Measurements from ENCODE around the gene IFNA2.
A peak's percentile ranks its signal among the peaks of the same experiment; 100 is the strongest.

DNA sequence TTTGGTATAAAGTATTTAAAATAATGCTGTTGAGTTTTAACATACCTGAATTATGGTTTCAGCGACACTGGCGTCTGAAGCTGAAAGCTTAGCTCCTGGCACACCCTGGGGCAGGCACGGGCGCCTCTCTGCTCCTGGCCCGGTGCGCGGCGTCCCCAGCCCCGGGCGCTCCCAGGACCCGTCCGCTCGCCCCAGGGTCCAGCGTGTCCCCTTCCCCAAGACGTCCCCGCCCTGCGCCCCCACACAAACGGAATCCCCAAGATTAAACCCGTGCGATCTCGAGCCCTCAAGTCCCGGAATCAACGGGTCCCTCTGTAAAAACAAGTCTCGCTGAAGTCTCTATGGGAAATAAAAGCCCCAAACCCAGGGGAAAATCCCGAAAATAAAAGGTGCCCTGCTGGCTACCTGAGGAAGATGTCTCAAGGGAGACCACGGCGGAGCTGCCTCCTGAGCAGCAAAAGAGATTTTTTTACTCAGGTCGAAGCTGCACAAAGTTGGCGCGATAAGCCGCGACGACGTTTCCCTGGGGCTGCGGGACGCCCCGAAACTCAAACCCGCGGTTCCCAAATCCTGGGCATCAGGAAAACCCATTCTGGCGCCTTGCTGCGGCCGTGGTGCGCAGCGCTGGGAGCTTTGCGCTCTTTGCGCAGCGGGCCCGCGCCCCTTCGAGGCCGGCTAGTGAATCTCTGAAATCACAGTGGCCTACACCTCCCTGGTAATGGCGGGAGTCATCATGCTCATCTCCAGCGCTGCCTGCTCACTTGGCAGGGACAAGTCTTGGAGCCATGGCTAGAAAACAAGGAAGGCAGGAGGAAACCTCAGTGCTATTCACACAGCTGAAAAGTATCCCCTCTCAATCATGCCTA is 17.4 kb upstream of the IFNA2 start:
- TF ChIP-seq, protein P1, sequence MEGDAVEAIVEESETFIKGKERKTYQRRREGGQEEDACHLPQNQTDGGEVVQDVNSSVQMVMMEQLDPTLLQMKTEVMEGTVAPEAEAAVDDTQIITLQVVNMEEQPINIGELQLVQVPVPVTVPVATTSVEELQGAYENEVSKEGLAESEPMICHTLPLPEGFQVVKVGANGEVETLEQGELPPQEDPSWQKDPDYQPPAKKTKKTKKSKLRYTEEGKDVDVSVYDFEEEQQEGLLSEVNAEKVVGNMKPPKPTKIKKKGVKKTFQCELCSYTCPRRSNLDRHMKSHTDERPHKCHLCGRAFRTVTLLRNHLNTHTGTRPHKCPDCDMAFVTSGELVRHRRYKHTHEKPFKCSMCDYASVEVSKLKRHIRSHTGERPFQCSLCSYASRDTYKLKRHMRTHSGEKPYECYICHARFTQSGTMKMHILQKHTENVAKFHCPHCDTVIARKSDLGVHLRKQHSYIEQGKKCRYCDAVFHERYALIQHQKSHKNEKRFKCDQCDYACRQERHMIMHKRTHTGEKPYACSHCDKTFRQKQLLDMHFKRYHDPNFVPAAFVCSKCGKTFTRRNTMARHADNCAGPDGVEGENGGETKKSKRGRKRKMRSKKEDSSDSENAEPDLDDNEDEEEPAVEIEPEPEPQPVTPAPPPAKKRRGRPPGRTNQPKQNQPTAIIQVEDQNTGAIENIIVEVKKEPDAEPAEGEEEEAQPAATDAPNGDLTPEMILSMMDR (conservative IDR thresholded peaks at IDR 0.05 in 1 of 2, IDR thresholded peaks at IDR 0.05 in 1 of 2; ENCODE audit: extremely low read depth in 1 of 2, insufficient read depth in 1 of 2, low read depth in 1 of 2, low read length in 2 of 2), result no peak
- peak; percentile 67 for TF ChIP-seq EZH2 (IDR thresholded peaks at IDR 0.05; ENCODE audit: borderline replicate concordance, low read length)
